Right lobe of liver (tissue), 4 donors: ENCODE data around the gene STXBP4.

Experiments
- CTCF ChIP-seq, 4 donors: fragments of 200-600 bp in 3 of 4; fragments of 450-650 bp in 1 of 4; IDR thresholded peaks; one replicate each; pipeline versions ENCODE4 v1.5.1 to v1.8.0; 2016 to 2022; ENCODE audit warnings: antibody characterized with exemption in 4 of 4, mild to moderate bottlenecking in 2 of 4
- POLR2A ChIP-seq: fragments of 450-650 bp; IDR thresholded peaks from one replicate; pipeline ENCODE4 v1.6.1; 2017; ENCODE audit warnings: antibody characterized with exemption, mild to moderate bottlenecking
- donor health status: DM: no; HTN: no; CAD: no.
- donor health status: DM: no; HTN: no; CAD: no.
- donor health status: DM: no; HTN: yes; CAD: no.

- TF ChIP-seq CTCF (IDR thresholded peaks at IDR 0.05) (no peak), POLR2A (no peak)
These were observed 23.3 kb upstream of the STXBP4 start for GRCh38 chr17:54945231-54945630.
